Omental fat pad (tissue), 4 donors: ENCODE data around the gene OPA3. TPM values are rescaled to one million over a fixed set of nuclear protein-coding genes. Genes with fewer than 3 reads are reported as not detected.

Experiments used
- ATAC-seq: fragments of 150-250 bp; one replicate; pipeline ENCODE4 v1.9.1; 2016; ENCODE audit warnings: mild to moderate bottlenecking, moderate library complexity; ENCODE audit not compliant: low FRiP score
- DNase-seq: peaks from one replicate; pipeline ENCODE4 v3.0.0-alpha.2; 2019; ENCODE audit warnings: low spot score
- CTCF ChIP-seq, 3 donors: fragments of 450-650 bp; IDR thresholded peaks; one replicate each; pipeline ENCODE4 v1.5.1; 2016 to 2017; ENCODE audit warnings: antibody characterized with exemption in 3 of 3, mild to moderate bottlenecking in 3 of 3, moderate library complexity in 2 of 3
- total RNA-seq, 4 donors: library from RNA; depleted of rRNA; stranded (reverse); fragments of >200 nt; gene quantifications; one replicate each; pipeline ENCODE4 v1.1.0, GENCODE V29; 2016

Gene OPA3
- total RNA-seq, 4 donors from 2014 or later: 6.3 to 15.5 (median 11.1) TPM

GRCh38 chr19:45497791-45498190 lies 86.8 kb downstream of the OPA3 start:
- DNase-seq: no peak
- no peak for TF ChIP-seq CTCF (IDR thresholded peaks at IDR 0.05)
- ATAC-seq: no peak

GRCh38 chr19:45496349-45496953 lies 88.2 kb downstream of the OPA3 start:
- DNase-seq (no peak), ATAC-seq (peak; percentile 6)
- TF ChIP-seq CTCF (IDR thresholded peaks at IDR 0.05): no peak

- no peak for TF ChIP-seq CTCF (IDR thresholded peaks at IDR 0.05)
- ATAC-seq: no peak
- no peak for DNase-seq
Observed at GRCh38 chr19:45495178-45495577, 89.4 kb downstream of the OPA3 start.

- ATAC-seq (no peak), DNase-seq (no peak)
- TF ChIP-seq CTCF (IDR thresholded peaks at IDR 0.05): no peak
Observed at GRCh38 chr19:45494261-45494916, 90.2 kb downstream of the OPA3 start.

- ATAC-seq (no peak), DNase-seq (no peak)
- TF ChIP-seq CTCF (IDR thresholded peaks at IDR 0.05): no peak
Observed at GRCh38 chr19:45492627-45493470, 91.8 kb downstream of the OPA3 start.

GRCh38 chr19:45492137-45492626 lies 92.4 kb downstream of the OPA3 start:
- ATAC-seq (no peak), DNase-seq (no peak)
- no peak for TF ChIP-seq CTCF (IDR thresholded peaks at IDR 0.05)
